Spleen (tissue), 11 donors: Measurements from ENCODE around the gene IL20. TPM values are rescaled to one million over a fixed set of nuclear protein-coding genes. Genes with fewer than 3 reads are reported as not detected.

ENCODE experiments used
- DNase-seq: peaks from one replicate; pipeline ENCODE4 v3.0.0-alpha.2; 2020
- H3K27ac ChIP-seq, 8 donors: fragments of 200-600 bp; sonication (generic) in 7 of 8; 1 replicate in 4 of 8; 2 replicates in 4 of 8; pipeline versions ENCODE4 v1.5.0 to v1.8.0; 2016 to 2021; ENCODE audit warnings: inconsistent platforms in 4 of 8, mild to moderate bottlenecking in 4 of 8, moderate library complexity in 1 of 8
- H3K27me3 ChIP-seq, 7 donors: fragments of 200-600 bp; sonication (generic) in 6 of 7; replicated peaks in 1 of 7; 1 replicate in 4 of 7; 2 replicates in 3 of 7; pipeline versions ENCODE4 v1.5.0 to v1.8.0; 2016 to 2021; ENCODE audit warnings: inconsistent platforms in 3 of 7, mild to moderate bottlenecking in 1 of 7
- H3K36me3 ChIP-seq, 6 donors: fragments of 200-600 bp; sonication (generic) in 5 of 6; 1 replicate in 4 of 6; 2 replicates in 2 of 6; pipeline versions ENCODE4 v1.5.0 to v1.8.0; 2016 to 2021; ENCODE audit warnings: inconsistent platforms in 2 of 6
- H3K4me1 ChIP-seq, 6 donors: fragments of 200-600 bp; sonication (generic) in 5 of 6; 1 replicate in 3 of 6; 2 replicates in 3 of 6; pipeline versions ENCODE4 v1.5.0 to v1.8.0; 2016 to 2021; ENCODE audit warnings: inconsistent platforms in 3 of 6
- H3K4me3 ChIP-seq, 8 donors: fragments of 200-600 bp; sonication (generic) in 7 of 8; 1 replicate in 4 of 8; 2 replicates in 4 of 8; pipeline versions ENCODE4 v1.5.0 to v1.8.0; 2016 to 2021; ENCODE audit warnings: inconsistent platforms in 4 of 8, mild to moderate bottlenecking in 4 of 8, moderate library complexity in 2 of 8
- H3K9me3 ChIP-seq, 8 donors: fragments of 200-600 bp; sonication (generic) in 7 of 8; 1 replicate in 4 of 8; 2 replicates in 4 of 8; pipeline versions ENCODE4 v1.5.0 to v1.8.0; 2016 to 2021; ENCODE audit warnings: inconsistent platforms in 4 of 8
- POLR2A ChIP-seq, 3 donors: fragments of 450-650 bp; IDR thresholded peaks; one replicate each; pipeline ENCODE4 v1.5.1; 2017; ENCODE audit warnings: antibody characterized with exemption in 3 of 3, mild to moderate bottlenecking in 1 of 3
- POLR2AphosphoS5 ChIP-seq, 3 donors: sonication (generic); formaldehyde crosslinking; IDR thresholded peaks; one replicate each; pipeline ENCODE4 v1.5.1; 2017; ENCODE audit warnings: antibody characterized with exemption in 3 of 3
- WGBS, 5 donors: extraction: QIAGEN DNeasy Blood & Tissue Kit in 3 of 5; methylation state at CpG; one replicate each; pipeline versions ENCODE4 v1.1.5 to v1.1.7; 2013 to 2018; 5-methylcytosine and 5-hydroxymethylcytosine counted together
- intact Hi-C: fragments of 100-400 bp; cut with DNase I; formaldehyde crosslinking; loops from one replicate; pipeline ENCODE4 v1.15.0; 2023; ENCODE audit warnings: low total_unique reads
- polyA plus RNA-seq, 3 donors: library from polyadenylated mRNA; stranded (reverse); fragments of 200-250 nt; gene quantifications; one replicate each; pipeline ENCODE4 v1.2.1, GENCODE V29; 2013
- total RNA-seq, 7 donors: library from RNA; depleted of rRNA in 3 of 7; stranded (reverse); fragments of >200 nt in 3 of 7; fragmentation: NEBNext Ultra II Directional in 4 of 7; extraction: Animal tissue kit (Norgen Biotek cat#: 25700) in 4 of 7; gene quantifications; one replicate each; pipeline versions ENCODE4 v1.1.0 to v1.2.1, GENCODE V29; 2016 to 2021
- TF ChIP-seq, protein P1 (sequence below), 11 experiments: fragments of 200-600 bp in 7 of 11; fragments of 450-650 bp in 4 of 11; sonication (generic) in 4 of 11; IDR thresholded peaks in 8 of 11; conservative IDR thresholded peaks in 3 of 11; 1 replicate in 7 of 11; 2 replicates in 4 of 11; pipeline versions ENCODE4 v1.4.0 to v1.8.0; 2016 to 2021; ENCODE audit warnings: antibody characterized with exemption in 11 of 11, inconsistent platforms in 4 of 11, mild to moderate bottlenecking in 1 of 11
- donor health status: healthy with polysubstance abuse.
- donor health status: DM: no; HTN: no; CAD: no; lungs with moderate emphysema.
- donor health status: DM: no; HTN: no; CAD: no.
- donor health status: Bipolar disorder and iron deficiency.
- donor health status: healthy.
- donor health status: DM: no; HTN: no; CAD: no.
- donor health status: DM: yes; HTN: yes; CAD: no.

IL20 gene
- total and polyA plus RNA-seq, 10 donors = not detected

DNA sequence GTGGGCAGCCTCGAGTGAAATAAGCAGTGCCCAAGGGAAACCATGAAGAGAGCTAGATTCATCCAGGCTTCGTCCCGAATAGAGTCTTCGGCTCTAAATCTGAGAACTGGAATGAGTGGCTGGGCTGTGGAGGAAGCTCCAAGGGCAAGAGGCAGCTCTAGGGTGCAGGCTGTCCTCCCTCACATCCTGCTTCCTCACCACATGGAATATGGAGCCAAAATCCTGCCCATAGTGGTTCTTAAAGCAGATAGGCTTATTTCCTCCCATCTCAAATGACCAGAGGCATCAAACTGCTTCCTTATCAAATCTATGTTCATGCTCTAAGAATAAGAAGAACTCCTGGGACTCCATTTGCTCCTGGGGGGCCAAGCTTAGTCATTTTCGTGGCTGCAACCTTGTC is 34.3 kb downstream of the IL20 start:
- Histone ChIP-seq H3K4me1 (peaks cover 0 to 29% (median 9%) of the 10 kb centered on the region in 6 donors), H3K9me3 (no peaks in the 10 kb centered on the region), H3K27ac (peak overlapping the region in 6 of 8 donors; percentile 23 to 66 (median 41)), H3K27me3 (no peaks in the 10 kb centered on the region), H3K4me3 (no peak overlapping the region), H3K36me3 (peaks cover 0 to 31% (median 19%) of the 10 kb centered on the region in 6 donors)
- intact Hi-C loops = no loop called here
- 53 to 78% (median 68%) methylated on average over 5 of the region's 5 CpGs for WGBS, 5 donors
- peak in 1 of 3 donors; percentile 16 for TF ChIP-seq POLR2A (IDR thresholded peaks at IDR 0.05)
- no peak for TF ChIP-seq POLR2AphosphoS5 (IDR thresholded peaks at IDR 0.05)
- no peak for DNase-seq

DNA sequence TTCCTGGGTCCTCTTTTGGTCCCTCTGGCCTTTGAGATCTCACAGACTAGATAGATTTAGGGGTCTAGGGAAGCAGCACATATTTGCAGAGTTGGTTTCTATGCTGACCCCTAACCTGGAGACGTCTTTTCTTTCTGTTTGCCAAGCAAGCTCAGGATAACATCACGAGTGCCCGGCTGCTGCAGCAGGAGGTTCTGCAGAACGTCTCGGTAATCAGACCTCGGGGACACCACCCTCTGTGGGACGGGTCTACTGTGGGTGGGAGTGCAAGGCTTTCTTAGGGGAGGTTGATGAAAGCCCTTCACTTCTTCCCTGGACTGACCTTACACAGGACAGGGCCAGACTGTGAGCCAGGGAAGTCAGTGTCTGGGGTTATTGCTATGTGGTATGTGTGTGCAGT is 34.7 kb downstream of the IL20 start:
- WGBS, 5 donors = 87 to 98% (median 89%) methylated on average over 5 to 7 of the region's 7 CpGs
- TF ChIP-seq POLR2AphosphoS5 (IDR thresholded peaks at IDR 0.05) (peak; percentile 43 to 86 (median 56)), POLR2A (IDR thresholded peaks at IDR 0.05) (no peak)
- TF ChIP-seq, protein P1, sequence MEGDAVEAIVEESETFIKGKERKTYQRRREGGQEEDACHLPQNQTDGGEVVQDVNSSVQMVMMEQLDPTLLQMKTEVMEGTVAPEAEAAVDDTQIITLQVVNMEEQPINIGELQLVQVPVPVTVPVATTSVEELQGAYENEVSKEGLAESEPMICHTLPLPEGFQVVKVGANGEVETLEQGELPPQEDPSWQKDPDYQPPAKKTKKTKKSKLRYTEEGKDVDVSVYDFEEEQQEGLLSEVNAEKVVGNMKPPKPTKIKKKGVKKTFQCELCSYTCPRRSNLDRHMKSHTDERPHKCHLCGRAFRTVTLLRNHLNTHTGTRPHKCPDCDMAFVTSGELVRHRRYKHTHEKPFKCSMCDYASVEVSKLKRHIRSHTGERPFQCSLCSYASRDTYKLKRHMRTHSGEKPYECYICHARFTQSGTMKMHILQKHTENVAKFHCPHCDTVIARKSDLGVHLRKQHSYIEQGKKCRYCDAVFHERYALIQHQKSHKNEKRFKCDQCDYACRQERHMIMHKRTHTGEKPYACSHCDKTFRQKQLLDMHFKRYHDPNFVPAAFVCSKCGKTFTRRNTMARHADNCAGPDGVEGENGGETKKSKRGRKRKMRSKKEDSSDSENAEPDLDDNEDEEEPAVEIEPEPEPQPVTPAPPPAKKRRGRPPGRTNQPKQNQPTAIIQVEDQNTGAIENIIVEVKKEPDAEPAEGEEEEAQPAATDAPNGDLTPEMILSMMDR (IDR thresholded peaks at IDR 0.05 in 8 of 11, conservative IDR thresholded peaks at IDR 0.05 in 3 of 11) = no peak
- DNase-seq = peak; percentile 69
- intact Hi-C loops = no loop called here
- H3K4me3 ChIP-seq = no peak overlapping the region
- peak overlapping the region in 6 of 8 donors; percentile 23 to 66 (median 41) for H3K27ac ChIP-seq
- no peaks in the 10 kb centered on the region for H3K27me3 ChIP-seq
- peaks cover 0 to 36% (median 23%) of the 10 kb centered on the region in 6 donors for H3K36me3 ChIP-seq
- H3K9me3 ChIP-seq = no peaks in the 10 kb centered on the region
- peaks cover under 1 to 33% (median 10%) of the 10 kb centered on the region in 6 donors for H3K4me1 ChIP-seq

DNA sequence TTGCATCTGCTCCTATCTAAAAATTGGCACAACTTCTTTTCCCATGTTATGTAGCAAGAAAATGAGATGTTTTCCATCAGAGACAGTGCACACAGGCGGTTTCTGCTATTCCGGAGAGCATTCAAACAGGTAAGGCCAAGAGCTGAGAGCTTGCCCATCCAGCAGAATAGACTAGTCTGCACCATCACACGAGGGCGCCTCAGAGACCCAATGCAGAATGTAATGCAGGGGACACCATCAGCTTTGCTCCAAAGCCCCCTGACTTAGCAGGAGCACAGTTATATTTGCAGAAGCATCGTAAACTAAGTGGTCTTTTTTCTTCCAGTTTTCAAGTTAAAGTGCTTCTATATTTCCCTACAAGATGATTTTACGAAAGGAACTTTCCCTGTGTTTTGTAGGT is 36.5 kb downstream of the IL20 start:
- WGBS, 5 donors = 84 to 95% (median 91%) methylated on average over 6 of the region's 6 CpGs
- TF ChIP-seq, protein P1 (IDR thresholded peaks at IDR 0.05 in 8 of 11, conservative IDR thresholded peaks at IDR 0.05 in 3 of 11) = no peak
- peak in 1 of 3 donors; percentile 25 for TF ChIP-seq POLR2AphosphoS5 (IDR thresholded peaks at IDR 0.05)

DNA sequence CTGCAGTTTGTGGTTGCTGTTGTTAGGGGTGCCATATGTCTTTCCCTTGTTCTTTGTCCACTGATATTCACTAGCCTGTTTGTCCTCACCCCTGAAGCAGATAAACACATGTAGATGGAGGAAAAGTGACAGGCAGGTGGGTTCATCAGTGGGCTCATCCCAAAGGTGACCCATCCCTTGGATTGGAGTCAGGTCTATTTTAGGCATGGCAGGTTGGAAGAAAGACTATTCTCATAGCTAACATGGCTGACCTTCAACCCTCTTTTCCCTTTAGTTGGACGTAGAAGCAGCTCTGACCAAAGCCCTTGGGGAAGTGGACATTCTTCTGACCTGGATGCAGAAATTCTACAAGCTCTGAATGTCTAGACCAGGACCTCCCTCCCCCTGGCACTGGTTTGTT is 37.3 kb downstream of the IL20 start:
- no peak overlapping the region for H3K4me3 ChIP-seq
- 69 to 87% (median 83%) methylated on average over 1 of the region's 1 CpG for WGBS, 5 donors
- no peaks in the 10 kb centered on the region for H3K9me3 ChIP-seq
- peaks cover 0 to 58% (median 29%) of the 10 kb centered on the region in 6 donors for H3K36me3 ChIP-seq
- H3K27ac ChIP-seq = no peak overlapping the region
- intact Hi-C loops = no loop called here
- DNase-seq = no peak
- peaks cover 0 to 5% (median 0%) of the 10 kb centered on the region in 7 donors for H3K27me3 ChIP-seq
- peaks cover 20 to 57% (median 32%) of the 10 kb centered on the region in 6 donors for H3K4me1 ChIP-seq
- TF ChIP-seq POLR2AphosphoS5 (IDR thresholded peaks at IDR 0.05) (peak in 1 of 3 donors; percentile 76), POLR2A (IDR thresholded peaks at IDR 0.05) (no peak)
- TF ChIP-seq, protein P1 (IDR thresholded peaks at IDR 0.05 in 8 of 11, conservative IDR thresholded peaks at IDR 0.05 in 3 of 11) = no peak

More for the DNA sequence above, 36.5 kb downstream of the IL20 start:
- H3K36me3 ChIP-seq = peaks cover 0 to 51% (median 24%) of the 10 kb centered on the region in 6 donors
- H3K4me3 ChIP-seq = no peak overlapping the region
- intact Hi-C loops = no loop called here
- H3K9me3 ChIP-seq = no peaks in the 10 kb centered on the region
- peaks cover 14 to 50% (median 25%) of the 10 kb centered on the region in 6 donors for H3K4me1 ChIP-seq
- H3K27ac ChIP-seq = peak overlapping the region in 1 of 8 donors; percentile 40
- no peak for DNase-seq
- H3K27me3 ChIP-seq = no peaks in the 10 kb centered on the region
